Astrocyte (in vitro differentiated cells and primary cell): ENCODE results near the gene CLDN22.

Experiments used
- CTCF ChIP-seq: IDR thresholded peaks from 2 replicates; pipeline ENCODE4 v1.5.1; 2011; ENCODE audit warnings: low read depth, mild to moderate bottlenecking, inconsistent platforms, low read length, moderate library complexity; ENCODE audit not compliant: insufficient read depth
- EZH2 ChIP-seq: IDR thresholded peaks from 2 replicates; pipeline ENCODE4 v1.6.1; 2012; ENCODE audit warnings: mild to moderate bottlenecking, low read length, inconsistent platforms; ENCODE audit not compliant: insufficient read depth

- no peak for TF ChIP-seq CTCF
- TF ChIP-seq EZH2: no peak
These were observed 15.5 kb downstream of the CLDN22 start for GRCh38 chr4:183304538-183304937.
